Activated CD4-positive, alpha-beta T cell treated with anti-CD3 and anti-CD28 coated beads, Interleukin-2, amount 10 ng/mL, durations not matched to agents 7 days and 5 days (primary cell): Measurements from ENCODE around the gene CTNNBIP1. TPM values are rescaled to one million over a fixed set of nuclear protein-coding genes. Genes with fewer than 3 reads are reported as not detected.

ENCODE experiments used
- CTCF ChIA-PET: fragments of 350-600 bp; sonication (Branson Sonifier 250); formaldehyde crosslinking; loops from one replicate; lab custom pipeline; 2021; ENCODE audit warnings: antibody characterized with exemption; lab: Charles Lee
- POLR2A ChIA-PET: fragments of 350-600 bp; sonication (Branson Sonifier 250); formaldehyde crosslinking; loops from one replicate; lab custom pipeline; 2021; ENCODE audit warnings: antibody characterized with exemption; lab: Charles Lee
- DNase-seq: peaks from one replicate; pipeline ENCODE4 v3.0.0-alpha.2; 2020
- H3K27ac Mint-ChIP-seq: one replicate; pipeline ENCODE4 v1.8.0; 2021; ENCODE audit warnings: mild to moderate bottlenecking, moderate library complexity, mixed read lengths
- H3K27me3 Mint-ChIP-seq: one replicate; pipeline ENCODE4 v1.8.0; 2021; ENCODE audit warnings: mixed read lengths
- H3K36me3 Mint-ChIP-seq: one replicate; pipeline ENCODE4 v1.8.0; 2021; ENCODE audit warnings: low read depth, mixed read lengths
- H3K4me1 Mint-ChIP-seq: one replicate; pipeline ENCODE4 v1.8.0; 2021; ENCODE audit warnings: mixed read lengths
- H3K4me3 Mint-ChIP-seq: one replicate; pipeline ENCODE4 v1.8.0; 2021; ENCODE audit warnings: mild to moderate bottlenecking, moderate library complexity, mixed read lengths
- H3K9me3 Mint-ChIP-seq: one replicate; pipeline ENCODE4 v1.8.0; 2021; ENCODE audit warnings: mixed read lengths
- total RNA-seq, 2 experiments: library from RNA; stranded (reverse); gene quantifications; one replicate each; pipeline ENCODE4 v1.2.3, GENCODE V29; 2021

CTNNBIP1 gene
- total RNA-seq, 2 experiments from 2014 or later, result 12.2 to 13.9 TPM

DNA sequence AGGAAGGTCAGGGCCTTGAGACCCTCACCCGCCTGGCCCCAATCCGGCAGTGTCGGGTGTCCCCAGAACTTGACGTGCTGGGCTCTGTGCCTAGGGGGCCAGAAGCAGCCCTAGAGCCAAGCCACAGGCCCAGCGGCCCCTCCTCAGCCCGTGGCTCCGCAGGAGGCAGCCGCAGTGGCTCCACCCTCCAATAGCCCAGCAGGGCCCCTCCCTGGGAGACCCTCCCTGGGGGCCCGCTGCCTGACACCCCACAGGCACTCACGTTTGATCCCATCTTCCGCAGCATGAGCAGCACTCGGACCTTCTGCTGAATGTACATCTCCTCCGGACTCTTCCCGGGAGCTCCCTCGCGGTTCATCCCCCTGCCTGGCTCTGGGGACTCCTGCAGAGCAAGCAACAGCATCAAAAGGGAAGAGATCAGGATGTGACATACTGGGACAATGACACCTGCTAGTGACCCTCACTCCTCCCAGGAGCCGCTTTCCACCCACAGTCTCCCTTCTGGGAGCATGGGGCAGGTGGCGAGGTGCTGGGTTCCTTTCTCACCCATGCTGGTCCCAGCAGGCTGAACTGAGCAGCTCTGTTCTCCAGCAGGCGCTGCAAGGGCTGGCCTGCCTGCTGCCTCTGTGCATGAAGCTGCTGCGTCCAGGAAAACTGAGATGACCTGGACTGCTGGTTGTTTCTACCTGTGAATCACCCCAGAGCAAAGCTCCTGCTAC, 38.2 kb downstream of the CTNNBIP1 start:
- H3K4me1 Mint-ChIP-seq, result peaks cover 7% of the 10 kb centered on the region
- H3K36me3 Mint-ChIP-seq, result no peaks in the 10 kb centered on the region
- no peak for DNase-seq
- H3K27ac Mint-ChIP-seq, result no peak overlapping the region
- POLR2A ChIA-PET, result no interaction called here
- CTCF ChIA-PET, result interaction anchor here (0.8 to 2.1 kb wide), 4 partner anchors 11 to 557 kb away, joined by 3 to 7 read pairs (median 3); no protein-coding TSS in a partner anchor
- H3K27me3 Mint-ChIP-seq, result no peaks in the 10 kb centered on the region
- H3K4me3 Mint-ChIP-seq, result no peak overlapping the region
- no peaks in the 10 kb centered on the region for H3K9me3 Mint-ChIP-seq

DNA sequence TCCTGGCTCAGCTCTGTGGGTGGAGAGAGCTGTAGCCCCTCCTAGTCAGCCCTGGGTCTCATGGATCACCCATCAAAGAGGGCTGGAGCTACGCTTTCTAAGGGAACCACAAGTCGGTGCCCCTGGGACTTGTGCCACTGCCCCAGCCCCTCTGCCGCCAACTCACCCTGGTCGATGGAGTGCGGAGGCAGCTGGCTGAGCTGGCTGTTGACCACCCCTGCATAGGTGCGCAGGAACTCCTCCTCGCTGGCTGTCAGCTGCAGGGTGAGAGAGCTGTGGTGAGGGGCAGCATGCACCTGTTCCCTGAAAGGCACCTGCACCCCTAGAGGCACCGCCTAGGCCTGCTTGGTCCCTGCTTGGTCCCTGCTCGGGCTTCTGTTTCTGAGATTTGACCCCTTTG, 39.0 kb downstream of the CTNNBIP1 start:
- no peaks in the 10 kb centered on the region for H3K27me3 Mint-ChIP-seq
- no peaks in the 10 kb centered on the region for H3K9me3 Mint-ChIP-seq
- ChIA-PET POLR2A (interaction anchor here (0.6 kb wide), 1 partner anchor 331 kb away, joined by 3 read pairs; no protein-coding TSS in a partner anchor), CTCF (interaction anchor here (1.0 to 2.1 kb wide), 3 partner anchors 10 to 86 kb away, joined by 3 to 7 read pairs (median 3); partner anchors contain the start of gene LZIC)
- H3K4me1 Mint-ChIP-seq, result peaks cover 11% of the 10 kb centered on the region
- no peaks in the 10 kb centered on the region for H3K36me3 Mint-ChIP-seq
- H3K4me3 Mint-ChIP-seq, result no peak overlapping the region
- no peak for DNase-seq
- no peak overlapping the region for H3K27ac Mint-ChIP-seq

DNA sequence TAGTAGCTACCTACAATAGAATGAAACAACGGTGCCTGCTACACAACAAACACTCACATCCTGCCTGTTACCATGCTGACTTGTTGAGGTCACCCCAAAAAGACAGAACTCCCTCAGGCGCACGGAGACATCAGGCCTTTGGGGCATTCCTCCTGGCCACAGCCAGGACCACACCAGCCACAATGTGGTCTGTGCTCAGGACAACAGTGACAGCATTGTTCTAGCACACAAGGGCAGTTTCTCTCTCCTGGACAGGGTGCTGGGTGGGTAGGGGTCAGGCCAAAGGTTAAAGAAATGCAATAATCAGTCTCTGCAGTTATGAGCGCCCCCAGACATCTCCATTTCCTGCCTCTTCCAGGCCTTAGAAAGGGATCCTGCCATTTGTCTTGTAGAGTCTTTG, 39.5 kb downstream of the CTNNBIP1 start:
- no peak overlapping the region for H3K4me3 Mint-ChIP-seq
- no peak overlapping the region for H3K27ac Mint-ChIP-seq
- no peaks in the 10 kb centered on the region for H3K27me3 Mint-ChIP-seq
- no peaks in the 10 kb centered on the region for H3K36me3 Mint-ChIP-seq
- H3K9me3 Mint-ChIP-seq, result no peaks in the 10 kb centered on the region
- no peak for DNase-seq
- CTCF ChIA-PET, result interaction anchor here (1.0 to 2.1 kb wide), 2 partner anchors 9 to 72 kb away, joined by 3 to 7 read pairs; partner anchors contain the start of gene LZIC
- peaks cover 11% of the 10 kb centered on the region for H3K4me1 Mint-ChIP-seq
- POLR2A ChIA-PET, result interaction anchor here (0.6 kb wide), 1 partner anchor 330 kb away, joined by 3 read pairs; no protein-coding TSS in a partner anchor

GRCh38 chr1:9869831-9870251, 40.2 kb downstream of the CTNNBIP1 start:
- H3K9me3 Mint-ChIP-seq, result no peaks in the 10 kb centered on the region
- DNase-seq, result no peak
- no peaks in the 10 kb centered on the region for H3K27me3 Mint-ChIP-seq
- H3K4me3 Mint-ChIP-seq, result no peak overlapping the region
- H3K27ac Mint-ChIP-seq, result no peak overlapping the region
- no peaks in the 10 kb centered on the region for H3K36me3 Mint-ChIP-seq
- peaks cover 7% of the 10 kb centered on the region for H3K4me1 Mint-ChIP-seq
- ChIA-PET POLR2A (no interaction called here), CTCF (interaction anchor here (1.0 to 2.6 kb wide), 5 partner anchors 10 to 243 kb away, joined by 3 to 20 read pairs (median 11); partner anchors contain the start of gene LZIC)

DNA sequence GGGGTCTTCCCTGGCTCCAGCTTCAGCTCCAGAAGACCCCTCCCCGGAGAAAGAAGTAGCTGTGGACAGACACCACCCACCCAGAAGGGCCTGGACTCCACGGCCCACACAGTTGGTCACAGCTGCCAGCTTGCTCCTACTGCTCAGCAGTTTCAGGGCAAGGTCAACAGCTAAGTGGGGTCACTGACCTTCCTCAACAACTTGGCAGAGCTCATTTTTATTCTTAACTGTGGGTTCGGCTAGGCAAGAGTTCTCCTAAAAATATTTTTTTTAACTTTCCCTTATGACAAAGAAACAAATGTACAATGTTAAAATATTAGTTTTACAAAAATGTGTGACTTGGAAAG, 41.9 kb downstream of the CTNNBIP1 start:
- H3K27me3 Mint-ChIP-seq, result no peaks in the 10 kb centered on the region
- ChIA-PET POLR2A (no interaction called here), CTCF (interaction anchor here (0.8 to 2.6 kb wide), 17 partner anchors 9 to 626 kb away, joined by 3 to 20 read pairs (median 3); no protein-coding TSS in a partner anchor)
- no peaks in the 10 kb centered on the region for H3K36me3 Mint-ChIP-seq
- peaks cover 6% of the 10 kb centered on the region for H3K4me1 Mint-ChIP-seq
- no peak overlapping the region for H3K27ac Mint-ChIP-seq
- no peak overlapping the region for H3K4me3 Mint-ChIP-seq
- no peaks in the 10 kb centered on the region for H3K9me3 Mint-ChIP-seq
- DNase-seq, result no peak

- peak; percentile 91 for DNase-seq
- Mint-ChIP-seq H3K36me3 (no peaks in the 10 kb centered on the region), H3K27me3 (no peaks in the 10 kb centered on the region), H3K4me3 (no peak overlapping the region), H3K27ac (no peak overlapping the region), H3K4me1 (peaks cover 6% of the 10 kb centered on the region), H3K9me3 (no peaks in the 10 kb centered on the region)
- CTCF ChIA-PET, result interaction anchor here (0.8 to 2.6 kb wide), 18 partner anchors 8 to 626 kb away, joined by 3 to 20 read pairs (median 4); no protein-coding TSS in a partner anchor
- POLR2A ChIA-PET, result no interaction called here
Observed at GRCh38 chr1:9867408-9868243, 42.4 kb downstream of the CTNNBIP1 start.

- DNase-seq, result no peak
- H3K27me3 Mint-ChIP-seq, result no peaks in the 10 kb centered on the region
- POLR2A ChIA-PET, result interaction anchor here (0.6 kb wide), 1 partner anchor 1541 kb away, joined by 4 read pairs; no protein-coding TSS in a partner anchor
- no peaks in the 10 kb centered on the region for H3K9me3 Mint-ChIP-seq
- no peak overlapping the region for H3K27ac Mint-ChIP-seq
- CTCF ChIA-PET, result interaction anchor here (1.2 to 2.0 kb wide), 3 partner anchors 83 to 251 kb away, joined by 5 to 8 read pairs (median 8); no protein-coding TSS in a partner anchor
- H3K4me3 Mint-ChIP-seq, result no peak overlapping the region
- H3K36me3 Mint-ChIP-seq, result no peaks in the 10 kb centered on the region
- peaks cover 6% of the 10 kb centered on the region for H3K4me1 Mint-ChIP-seq
Observed at GRCh38 chr1:9866836-9867235, 43.2 kb downstream of the CTNNBIP1 start.

GRCh38 chr1:9865724-9866123, 44.3 kb downstream of the CTNNBIP1 start:
- Mint-ChIP-seq H3K27ac (no peak overlapping the region), H3K27me3 (no peaks in the 10 kb centered on the region), H3K36me3 (no peaks in the 10 kb centered on the region), H3K9me3 (no peaks in the 10 kb centered on the region), H3K4me1 (peaks cover 6% of the 10 kb centered on the region), H3K4me3 (no peak overlapping the region)
- POLR2A ChIA-PET, result interaction anchor here (0.7 kb wide), 1 partner anchor 144 kb away, joined by 3 read pairs; no protein-coding TSS in a partner anchor
- CTCF ChIA-PET, result interaction anchor here (0.7 to 2.0 kb wide), 5 partner anchors 81 to 976 kb away, joined by 3 to 8 read pairs (median 5); no protein-coding TSS in a partner anchor
- no peak for DNase-seq

DNA sequence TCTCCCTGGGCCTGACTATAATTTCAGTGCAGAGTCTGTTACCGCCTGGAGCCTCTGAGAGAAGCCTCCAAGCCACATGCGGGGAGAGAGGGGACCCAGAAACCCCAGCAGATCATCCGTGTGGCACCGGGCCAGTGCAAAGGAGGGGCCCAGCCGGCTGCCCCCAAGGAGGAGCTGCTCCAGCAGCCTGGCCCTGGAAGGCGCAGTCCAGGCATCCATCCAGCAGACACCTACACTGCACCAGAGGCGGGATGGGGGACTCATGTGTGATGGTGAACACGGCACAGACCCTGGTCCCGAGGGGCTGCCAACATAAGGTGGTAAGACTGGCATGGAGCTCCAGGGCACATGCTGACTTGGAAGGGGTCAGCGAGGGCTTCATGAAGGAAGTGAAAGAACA, 46.7 kb downstream of the CTNNBIP1 start:
- ChIA-PET CTCF (interaction anchor here (0.8 to 1.2 kb wide), 5 partner anchors 27 to 237 kb away, joined by 3 to 4 read pairs (median 3); no protein-coding TSS in a partner anchor), POLR2A (no interaction called here)
- H3K4me3 Mint-ChIP-seq, result no peak overlapping the region
- DNase-seq, result no peak
- H3K36me3 Mint-ChIP-seq, result no peaks in the 10 kb centered on the region
- H3K27me3 Mint-ChIP-seq, result no peaks in the 10 kb centered on the region
- H3K4me1 Mint-ChIP-seq, result peaks cover 14% of the 10 kb centered on the region
- H3K27ac Mint-ChIP-seq, result peak overlapping the region; percentile 19
- no peaks in the 10 kb centered on the region for H3K9me3 Mint-ChIP-seq

GRCh38 chr1:9861360-9861759, 48.7 kb downstream of the CTNNBIP1 start:
- CTCF ChIA-PET, result interaction anchor here (0.9 to 2.4 kb wide), 7 partner anchors 10 to 235 kb away, joined by 3 to 12 read pairs (median 3); no protein-coding TSS in a partner anchor
- POLR2A ChIA-PET, result no interaction called here
- Mint-ChIP-seq H3K4me1 (peaks cover 13% of the 10 kb centered on the region), H3K27ac (no peak overlapping the region), H3K36me3 (no peaks in the 10 kb centered on the region), H3K27me3 (no peaks in the 10 kb centered on the region), H3K4me3 (no peak overlapping the region), H3K9me3 (no peaks in the 10 kb centered on the region)
- DNase-seq, result no peak

- ChIA-PET POLR2A (no interaction called here), CTCF (interaction anchor here (0.6 to 2.4 kb wide), 7 partner anchors 11 to 269 kb away, joined by 3 to 12 read pairs (median 3); no protein-coding TSS in a partner anchor)
- Mint-ChIP-seq H3K4me1 (peaks cover 13% of the 10 kb centered on the region), H3K27me3 (no peaks in the 10 kb centered on the region), H3K36me3 (no peaks in the 10 kb centered on the region), H3K9me3 (no peaks in the 10 kb centered on the region), H3K27ac (no peak overlapping the region), H3K4me3 (no peak overlapping the region)
- DNase-seq, result no peak
Observed at GRCh38 chr1:9860887-9861286, 49.2 kb downstream of the CTNNBIP1 start.
